Inferior parietal cortex (tissue), 1 donor: Measurements from ENCODE around the gene IPO8.
"Not testable (repeated sequence)": the region's sequence is repeated elsewhere in the genome, so short reads cannot be mapped to it uniquely, and the experiment has no call there.

ENCODE experiments used
- DNase-seq: peaks from one replicate; pipeline ENCODE4 v3.0.0-alpha.2; 2016; ENCODE audit errors: extremely low spot score

IPO8 gene

GRCh38 chr12:30604302-30604701 is 91.4 kb downstream of the IPO8 start:
- not testable (repeated sequence) for DNase-seq

GRCh38 chr12:30603129-30603528 is 92.5 kb downstream of the IPO8 start:
- DNase-seq, result no peak

GRCh38 chr12:30602678-30603077 is 93.0 kb downstream of the IPO8 start:
- no peak for DNase-seq

GRCh38 chr12:30599608-30600007 is 96.1 kb downstream of the IPO8 start:
- no peak for DNase-seq

- DNase-seq, result no peak
These were observed 96.8 kb downstream of the IPO8 start for GRCh38 chr12:30598889-30599288.

GRCh38 chr12:30595742-30596141 is 99.9 kb downstream of the IPO8 start:
- DNase-seq, result no peak

GRCh38 chr12:30594509-30594908 is 101.2 kb downstream of the IPO8 start:
- no peak for DNase-seq

- DNase-seq, result not testable (repeated sequence)
These were observed 107.1 kb downstream of the IPO8 start for GRCh38 chr12:30588572-30588971.

- DNase-seq, result no peak
These were observed 107.9 kb downstream of the IPO8 start for GRCh38 chr12:30587782-30588181.

GRCh38 chr12:30585877-30586276 is 109.8 kb downstream of the IPO8 start:
- DNase-seq, result no peak

GRCh38 chr12:30582943-30583342 is 112.7 kb downstream of the IPO8 start:
- no peak for DNase-seq

GRCh38 chr12:30580344-30580743 is 115.3 kb downstream of the IPO8 start:
- no peak for DNase-seq
